ENCODE data around the gene C1QTNF6.

C1QTNF6 gene

DNA sequence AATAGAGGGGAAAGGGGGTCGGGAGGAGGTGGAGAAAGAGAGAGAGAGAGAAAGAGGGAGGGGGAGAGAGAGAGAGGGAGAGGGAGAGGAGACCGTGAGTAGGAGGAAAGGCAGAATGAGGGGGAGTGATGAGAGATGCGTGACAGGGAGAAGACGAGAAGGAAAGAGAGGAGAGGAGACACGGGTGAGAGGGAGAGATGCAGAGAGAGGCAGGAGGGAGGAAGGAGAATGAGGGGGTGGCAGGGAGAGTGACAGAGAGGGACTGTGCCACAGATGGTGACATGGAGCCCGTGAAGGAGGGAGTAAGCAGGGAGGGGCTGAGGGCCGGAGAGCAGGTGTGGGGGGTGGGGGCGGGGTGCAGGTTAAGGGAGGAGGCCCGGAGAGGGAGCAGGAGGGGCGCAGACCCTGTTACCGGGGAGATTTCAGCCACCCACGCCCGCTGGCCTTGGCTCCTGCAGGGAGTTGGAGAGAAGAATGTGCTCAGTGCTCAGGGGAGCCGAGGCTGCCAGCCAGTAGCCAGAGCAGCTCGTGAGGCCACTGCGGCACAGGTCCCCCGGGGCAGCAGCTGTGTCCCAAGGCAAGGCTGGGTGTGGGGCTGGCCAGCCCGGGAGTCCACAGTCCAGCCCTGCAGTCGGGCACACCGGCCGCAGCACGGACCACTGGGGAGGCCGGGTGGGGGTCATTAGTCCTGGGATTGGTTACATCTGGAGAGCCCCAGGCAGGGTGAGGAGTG lies 24.3 kb upstream of the C1QTNF6 start, which contains the start of gene SSTR3 (continued):
- no peak for TF ChIP-seq ZNF76 (tag by site-specific recombination; IDR thresholded peaks at IDR 0.05; ENCODE audit: borderline replicate concordance, low read depth)
- no peak for TF ChIP-seq ZNF623 (tag by site-specific recombination; IDR thresholded peaks at IDR 0.05)
- TF ChIP-seq, protein P1, sequence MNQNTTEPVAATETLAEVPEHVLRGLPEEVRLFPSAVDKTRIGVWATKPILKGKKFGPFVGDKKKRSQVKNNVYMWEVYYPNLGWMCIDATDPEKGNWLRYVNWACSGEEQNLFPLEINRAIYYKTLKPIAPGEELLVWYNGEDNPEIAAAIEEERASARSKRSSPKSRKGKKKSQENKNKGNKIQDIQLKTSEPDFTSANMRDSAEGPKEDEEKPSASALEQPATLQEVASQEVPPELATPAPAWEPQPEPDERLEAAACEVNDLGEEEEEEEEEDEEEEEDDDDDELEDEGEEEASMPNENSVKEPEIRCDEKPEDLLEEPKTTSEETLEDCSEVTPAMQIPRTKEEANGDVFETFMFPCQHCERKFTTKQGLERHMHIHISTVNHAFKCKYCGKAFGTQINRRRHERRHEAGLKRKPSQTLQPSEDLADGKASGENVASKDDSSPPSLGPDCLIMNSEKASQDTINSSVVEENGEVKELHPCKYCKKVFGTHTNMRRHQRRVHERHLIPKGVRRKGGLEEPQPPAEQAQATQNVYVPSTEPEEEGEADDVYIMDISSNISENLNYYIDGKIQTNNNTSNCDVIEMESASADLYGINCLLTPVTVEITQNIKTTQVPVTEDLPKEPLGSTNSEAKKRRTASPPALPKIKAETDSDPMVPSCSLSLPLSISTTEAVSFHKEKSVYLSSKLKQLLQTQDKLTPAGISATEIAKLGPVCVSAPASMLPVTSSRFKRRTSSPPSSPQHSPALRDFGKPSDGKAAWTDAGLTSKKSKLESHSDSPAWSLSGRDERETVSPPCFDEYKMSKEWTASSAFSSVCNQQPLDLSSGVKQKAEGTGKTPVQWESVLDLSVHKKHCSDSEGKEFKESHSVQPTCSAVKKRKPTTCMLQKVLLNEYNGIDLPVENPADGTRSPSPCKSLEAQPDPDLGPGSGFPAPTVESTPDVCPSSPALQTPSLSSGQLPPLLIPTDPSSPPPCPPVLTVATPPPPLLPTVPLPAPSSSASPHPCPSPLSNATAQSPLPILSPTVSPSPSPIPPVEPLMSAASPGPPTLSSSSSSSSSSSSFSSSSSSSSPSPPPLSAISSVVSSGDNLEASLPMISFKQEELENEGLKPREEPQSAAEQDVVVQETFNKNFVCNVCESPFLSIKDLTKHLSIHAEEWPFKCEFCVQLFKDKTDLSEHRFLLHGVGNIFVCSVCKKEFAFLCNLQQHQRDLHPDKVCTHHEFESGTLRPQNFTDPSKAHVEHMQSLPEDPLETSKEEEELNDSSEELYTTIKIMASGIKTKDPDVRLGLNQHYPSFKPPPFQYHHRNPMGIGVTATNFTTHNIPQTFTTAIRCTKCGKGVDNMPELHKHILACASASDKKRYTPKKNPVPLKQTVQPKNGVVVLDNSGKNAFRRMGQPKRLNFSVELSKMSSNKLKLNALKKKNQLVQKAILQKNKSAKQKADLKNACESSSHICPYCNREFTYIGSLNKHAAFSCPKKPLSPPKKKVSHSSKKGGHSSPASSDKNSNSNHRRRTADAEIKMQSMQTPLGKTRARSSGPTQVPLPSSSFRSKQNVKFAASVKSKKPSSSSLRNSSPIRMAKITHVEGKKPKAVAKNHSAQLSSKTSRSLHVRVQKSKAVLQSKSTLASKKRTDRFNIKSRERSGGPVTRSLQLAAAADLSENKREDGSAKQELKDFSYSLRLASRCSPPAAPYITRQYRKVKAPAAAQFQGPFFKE (tag by site-specific recombination; IDR thresholded peaks at IDR 0.05; ENCODE audit: borderline replicate concordance) = no peak
- no peak for TF ChIP-seq HOXA7 (CRISPR knock-in tag; IDR thresholded peaks at IDR 0.05; ENCODE audit: borderline replicate concordance)
- TF ChIP-seq ZNF404 (tag by site-specific recombination; IDR thresholded peaks at IDR 0.05) = no peak
- no peak for TF ChIP-seq GLI4 (tag by site-specific recombination; IDR thresholded peaks at IDR 0.05)
- no peak for TF ChIP-seq ZNF155 (tag by site-specific recombination; IDR thresholded peaks at IDR 0.05)
- no peak for TF ChIP-seq ZNF416 (tag by site-specific recombination; IDR thresholded peaks at IDR 0.05)
- no peak for TF ChIP-seq ATF2 (tag by site-specific recombination; IDR thresholded peaks at IDR 0.05; ENCODE audit: low read depth)
- TF ChIP-seq ZNF433 (tag by site-specific recombination; IDR thresholded peaks at IDR 0.05; ENCODE audit: low read depth) = no peak
- no peak for TF ChIP-seq YY2 (tag by site-specific recombination; IDR thresholded peaks at IDR 0.05)
- TF ChIP-seq, protein P2, sequence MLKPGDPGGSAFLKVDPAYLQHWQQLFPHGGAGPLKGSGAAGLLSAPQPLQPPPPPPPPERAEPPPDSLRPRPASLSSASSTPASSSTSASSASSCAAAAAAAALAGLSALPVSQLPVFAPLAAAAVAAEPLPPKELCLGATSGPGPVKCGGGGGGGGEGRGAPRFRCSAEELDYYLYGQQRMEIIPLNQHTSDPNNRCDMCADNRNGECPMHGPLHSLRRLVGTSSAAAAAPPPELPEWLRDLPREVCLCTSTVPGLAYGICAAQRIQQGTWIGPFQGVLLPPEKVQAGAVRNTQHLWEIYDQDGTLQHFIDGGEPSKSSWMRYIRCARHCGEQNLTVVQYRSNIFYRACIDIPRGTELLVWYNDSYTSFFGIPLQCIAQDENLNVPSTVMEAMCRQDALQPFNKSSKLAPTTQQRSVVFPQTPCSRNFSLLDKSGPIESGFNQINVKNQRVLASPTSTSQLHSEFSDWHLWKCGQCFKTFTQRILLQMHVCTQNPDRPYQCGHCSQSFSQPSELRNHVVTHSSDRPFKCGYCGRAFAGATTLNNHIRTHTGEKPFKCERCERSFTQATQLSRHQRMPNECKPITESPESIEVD (tag by site-specific recombination; IDR thresholded peaks at IDR 0.05) = no peak
- TF ChIP-seq, protein P3, sequence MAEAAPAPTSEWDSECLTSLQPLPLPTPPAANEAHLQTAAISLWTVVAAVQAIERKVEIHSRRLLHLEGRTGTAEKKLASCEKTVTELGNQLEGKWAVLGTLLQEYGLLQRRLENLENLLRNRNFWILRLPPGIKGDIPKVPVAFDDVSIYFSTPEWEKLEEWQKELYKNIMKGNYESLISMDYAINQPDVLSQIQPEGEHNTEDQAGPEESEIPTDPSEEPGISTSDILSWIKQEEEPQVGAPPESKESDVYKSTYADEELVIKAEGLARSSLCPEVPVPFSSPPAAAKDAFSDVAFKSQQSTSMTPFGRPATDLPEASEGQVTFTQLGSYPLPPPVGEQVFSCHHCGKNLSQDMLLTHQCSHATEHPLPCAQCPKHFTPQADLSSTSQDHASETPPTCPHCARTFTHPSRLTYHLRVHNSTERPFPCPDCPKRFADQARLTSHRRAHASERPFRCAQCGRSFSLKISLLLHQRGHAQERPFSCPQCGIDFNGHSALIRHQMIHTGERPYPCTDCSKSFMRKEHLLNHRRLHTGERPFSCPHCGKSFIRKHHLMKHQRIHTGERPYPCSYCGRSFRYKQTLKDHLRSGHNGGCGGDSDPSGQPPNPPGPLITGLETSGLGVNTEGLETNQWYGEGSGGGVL (tag by site-specific recombination; IDR thresholded peaks at IDR 0.05) = peak; percentile 83
- no peak for TF ChIP-seq GLIS2 (tag by site-specific recombination; IDR thresholded peaks at IDR 0.05)
- no peak for TF ChIP-seq ZBTB8A (tag by site-specific recombination; IDR thresholded peaks at IDR 0.05)
- no peak for TF ChIP-seq YY1 (tag by site-specific recombination; IDR thresholded peaks at IDR 0.05)
- TF ChIP-seq ZNF391 (tag by site-specific recombination; IDR thresholded peaks at IDR 0.05; ENCODE audit: borderline replicate concordance, low read depth) = no peak
- no peak for TF ChIP-seq ZNF221 (tag by site-specific recombination; IDR thresholded peaks at IDR 0.05; ENCODE audit: borderline replicate concordance)
- no peak for TF ChIP-seq ZBTB48 (tag by site-specific recombination; IDR thresholded peaks at IDR 0.05)
- peak; percentile 99 for TF ChIP-seq EGR2 (tag by site-specific recombination; IDR thresholded peaks at IDR 0.05; ENCODE audit: low read depth)
- TF ChIP-seq ZNF501 (tag by site-specific recombination; IDR thresholded peaks at IDR 0.05) = no peak
- TF ChIP-seq, protein P4, sequence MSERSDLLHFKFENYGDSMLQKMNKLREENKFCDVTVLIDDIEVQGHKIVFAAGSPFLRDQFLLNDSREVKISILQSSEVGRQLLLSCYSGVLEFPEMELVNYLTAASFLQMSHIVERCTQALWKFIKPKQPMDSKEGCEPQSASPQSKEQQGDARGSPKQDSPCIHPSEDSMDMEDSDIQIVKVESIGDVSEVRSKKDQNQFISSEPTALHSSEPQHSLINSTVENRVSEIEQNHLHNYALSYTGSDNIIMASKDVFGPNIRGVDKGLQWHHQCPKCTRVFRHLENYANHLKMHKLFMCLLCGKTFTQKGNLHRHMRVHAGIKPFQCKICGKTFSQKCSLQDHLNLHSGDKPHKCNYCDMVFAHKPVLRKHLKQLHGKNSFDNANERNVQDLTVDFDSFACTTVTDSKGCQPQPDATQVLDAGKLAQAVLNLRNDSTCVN (tag by site-specific recombination; optimal IDR thresholded peaks at IDR 0.05) = no peak
- no peak for TF ChIP-seq ZNF449 (tag by site-specific recombination; IDR thresholded peaks at IDR 0.05)
- TF ChIP-seq KLF1 (tag by site-specific recombination; IDR thresholded peaks at IDR 0.05) = peak; percentile 57
- TF ChIP-seq TCF7L2 (IDR thresholded peaks at IDR 0.05; ENCODE audit: borderline replicate concordance, low read depth, low read length) = no peak
- no peak for TF ChIP-seq ZIC2 (tag by site-specific recombination; IDR thresholded peaks at IDR 0.05)
- no peak for TF ChIP-seq KLF8 (tag by site-specific recombination; IDR thresholded peaks at IDR 0.05)
